ENCODE measurements around the gene NUMB.

Gene NUMB

DNA sequence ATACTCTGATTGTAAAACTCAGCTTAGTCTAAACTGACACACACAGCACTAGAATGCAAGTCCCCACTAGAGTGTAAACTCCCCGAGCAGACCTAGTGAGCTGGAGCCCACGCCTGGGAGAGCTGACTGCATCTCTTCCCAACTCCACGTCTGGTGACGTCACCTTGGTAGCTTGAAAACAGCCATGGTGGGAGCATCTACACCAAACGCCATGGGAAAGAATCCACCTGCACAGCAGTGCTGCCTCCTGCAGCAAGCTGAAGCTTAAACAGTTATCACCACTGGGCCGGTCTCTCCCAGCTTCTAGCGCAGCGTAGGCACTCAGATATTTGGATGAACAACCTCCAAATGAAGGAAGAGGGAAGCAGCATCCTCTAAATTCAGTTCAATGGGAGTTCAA lies 225.4 kb downstream of the NUMB start:
- DNase-seq (ENCODE audit: low read depth): no peak

DNA sequence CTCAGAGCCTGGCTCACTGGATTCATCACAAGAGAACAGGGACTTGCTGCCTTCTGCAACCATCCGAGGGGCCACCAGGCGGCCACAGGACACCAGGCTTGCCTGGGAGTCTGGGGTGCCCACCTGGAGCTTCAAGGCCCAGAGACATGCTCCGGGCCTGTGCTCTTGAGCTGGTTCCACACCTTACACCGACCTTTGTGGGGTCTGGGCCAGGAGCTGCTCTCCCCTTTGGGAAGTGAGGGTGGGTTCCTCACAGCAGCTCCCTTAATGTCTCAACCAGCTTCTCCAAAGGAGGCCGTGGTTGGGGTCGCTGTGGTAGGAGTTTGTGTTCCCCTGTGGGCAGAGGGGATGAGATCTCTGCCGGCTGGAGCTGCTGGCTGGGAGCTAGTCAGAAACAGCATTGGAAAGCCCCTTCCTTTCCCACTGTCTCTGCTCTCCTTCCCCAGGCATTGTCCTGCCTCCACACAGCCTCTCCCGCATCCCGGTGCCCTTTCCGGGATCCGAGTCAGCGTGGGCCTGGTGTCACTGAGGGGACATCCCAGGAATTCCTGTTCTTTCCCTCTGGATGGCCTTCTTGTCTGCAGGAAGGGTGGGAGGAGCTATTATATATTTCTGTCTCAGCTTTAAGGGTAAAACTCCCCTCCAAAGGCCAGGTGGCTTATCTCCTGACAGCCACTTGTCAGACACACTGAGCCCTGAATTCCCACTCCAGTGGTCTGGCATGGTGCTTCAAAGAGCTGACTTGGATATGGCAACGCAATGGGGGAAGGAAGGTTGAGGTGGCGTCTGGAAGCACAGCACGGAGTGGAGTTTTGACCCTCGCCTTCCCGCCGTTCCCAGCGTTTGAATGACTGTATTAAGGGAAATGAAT lies 226.1 kb downstream of the NUMB start:
- no peak for DNase-seq (ENCODE audit: low read depth)

DNA sequence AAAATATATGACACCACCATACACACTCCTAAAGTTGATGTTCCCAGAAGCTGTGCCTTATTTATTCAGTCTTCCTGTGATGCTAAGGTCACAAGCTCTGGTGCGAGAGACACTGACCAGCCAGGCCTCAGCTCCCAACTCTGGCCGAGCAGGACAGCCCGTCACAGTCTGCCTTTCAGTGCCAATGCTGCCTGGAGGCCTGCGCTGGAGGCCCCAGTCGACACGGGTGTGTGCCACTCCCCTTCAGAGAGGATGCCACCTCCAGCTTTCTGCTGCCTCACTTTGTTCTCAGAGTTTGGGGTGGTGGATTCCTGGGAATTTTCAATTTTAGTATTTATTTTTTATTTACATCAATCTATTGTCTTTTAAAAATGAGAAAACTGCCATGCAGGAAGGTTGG lies 228.3 kb downstream of the NUMB start:
- no peak for DNase-seq (ENCODE audit: low read depth)

DNA sequence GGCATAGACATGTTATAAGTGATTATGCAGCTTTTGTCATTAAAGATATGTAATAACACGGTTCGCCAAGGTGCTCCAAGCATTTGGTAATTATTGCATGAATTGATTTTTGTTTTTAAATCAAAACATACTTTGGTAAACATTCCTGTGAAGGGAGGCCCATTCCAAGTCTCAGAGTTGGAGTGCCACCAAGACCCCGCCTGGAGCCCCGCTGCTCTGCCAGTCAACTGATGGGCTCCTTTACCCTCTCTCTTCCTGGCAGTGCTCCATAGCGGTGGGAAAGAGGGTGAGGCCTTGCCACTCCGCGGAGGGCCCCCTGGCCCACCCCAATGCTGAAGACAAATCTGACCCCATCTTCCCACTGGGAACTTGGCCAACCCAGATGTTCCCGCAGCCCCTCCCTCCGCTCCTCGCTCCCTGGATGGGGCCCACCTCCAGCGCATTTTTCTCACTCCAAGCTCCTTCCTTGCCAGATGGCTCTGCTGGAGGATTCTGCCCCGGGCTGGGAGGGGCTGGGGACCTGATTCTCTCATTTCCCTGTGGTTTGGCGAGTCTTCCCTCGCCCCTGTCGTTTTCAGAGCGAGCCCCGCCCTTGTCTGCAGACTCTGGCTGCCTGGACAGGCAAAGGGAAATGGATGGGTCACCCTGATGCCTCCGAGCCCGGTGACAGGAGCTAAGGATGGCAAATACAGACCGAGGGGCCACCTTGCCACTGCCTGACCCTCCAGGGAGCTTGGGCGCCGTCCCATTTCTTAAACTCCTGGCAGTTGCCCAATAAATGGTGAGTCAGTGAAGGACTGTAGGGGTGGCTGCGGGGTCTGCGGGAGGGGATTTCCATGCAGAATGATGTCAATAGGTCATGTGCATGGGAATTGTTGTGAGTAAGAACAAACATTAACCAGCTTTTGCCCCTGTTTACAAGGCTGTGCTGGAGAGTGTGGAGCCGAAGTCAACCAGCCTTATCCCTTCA lies 230.2 kb downstream of the NUMB start:
- DNase-seq (ENCODE audit: low read depth): no peak

DNA sequence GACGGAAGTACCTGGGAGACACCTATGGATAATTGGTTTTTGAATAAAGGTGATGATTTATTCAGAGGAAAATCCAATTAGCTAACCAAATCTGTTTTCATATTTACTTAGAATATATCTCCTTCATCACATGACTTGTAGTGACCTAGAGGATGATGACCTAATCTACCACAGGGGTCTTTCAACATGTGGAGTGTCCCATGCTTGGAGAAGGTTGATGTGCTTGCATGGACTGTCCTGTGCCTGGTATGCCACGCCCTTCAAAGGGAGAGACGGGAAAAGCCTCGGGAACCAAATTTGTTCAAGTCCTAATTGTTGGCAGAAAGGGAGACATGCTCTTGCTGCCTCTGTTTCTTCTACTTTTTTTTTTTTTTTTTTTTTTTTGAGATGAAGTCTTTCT lies 232.8 kb downstream of the NUMB start:
- DNase-seq (ENCODE audit: low read depth): no peak

Data from T follicular helper cell (primary cell).